Hepatocyte (in vitro differentiated cells): Measurements from ENCODE around the gene SLC7A4. TPM values are rescaled to one million over a fixed set of nuclear protein-coding genes. Genes with fewer than 3 reads are reported as not detected.

Experiments used
- DNase-seq: peaks from one replicate; pipeline ENCODE4 v3.0.0-alpha.2; 2016; ENCODE audit warnings: low spot score
- H2AFZ ChIP-seq: fragments of 200-600 bp; sonication (generic); 2 replicates; pipeline ENCODE4 v1.6.0; 2016; ENCODE audit warnings: antibody characterized with exemption, mild to moderate bottlenecking
- H3K27ac ChIP-seq: fragments of 200-600 bp; sonication (generic); 2 replicates; pipeline ENCODE4 v1.5.1; 2016; ENCODE audit warnings: mild to moderate bottlenecking
- H3K27me3 ChIP-seq: fragments of 200-600 bp; sonication (generic); 2 replicates; pipeline ENCODE4 v1.6.1; 2016
- H3K36me3 ChIP-seq: fragments of 200-600 bp; sonication (generic); replicated peaks from 2 replicates; pipeline ENCODE4 v1.5.1; 2016; ENCODE audit warnings: low read depth; ENCODE audit not compliant: insufficient read depth
- H3K4me1 ChIP-seq: fragments of 200-600 bp; sonication (generic); 2 replicates; pipeline ENCODE4 v1.5.1; 2016; ENCODE audit warnings: mild to moderate bottlenecking, moderate library complexity; ENCODE audit not compliant: insufficient read depth
- H3K4me2 ChIP-seq: fragments of 200-600 bp; sonication (generic); 2 replicates; pipeline ENCODE4 v1.6.0; 2016
- H3K4me3 ChIP-seq: fragments of 200-600 bp; sonication (generic); 2 replicates; pipeline ENCODE4 v1.5.1; 2016; ENCODE audit warnings: mild to moderate bottlenecking
- H3K79me2 ChIP-seq: fragments of 200-600 bp; sonication (generic); 2 replicates; pipeline ENCODE4 v1.6.0; 2017; ENCODE audit warnings: mild to moderate bottlenecking
- H3K9me2 ChIP-seq: fragments of 200-600 bp; sonication (generic); replicated peaks from 2 replicates; pipeline ENCODE4 v1.6.0; 2017; ENCODE audit warnings: mild to moderate bottlenecking; ENCODE audit not compliant: insufficient read depth
- H3K9me3 ChIP-seq: fragments of 200-600 bp; sonication (generic); 2 replicates; pipeline ENCODE4 v1.5.1; 2016; ENCODE audit warnings: low read depth, mild to moderate bottlenecking
- H4K20me1 ChIP-seq: fragments of 200-600 bp; sonication (generic); 2 replicates; pipeline ENCODE4 v1.6.0; 2016; ENCODE audit warnings: mild to moderate bottlenecking; ENCODE audit not compliant: insufficient read depth, poor library complexity, severe bottlenecking
- EZH2 ChIP-seq: fragments of 200-600 bp; sonication (generic); IDR thresholded peaks from 2 replicates; pipeline ENCODE4 v1.6.1; 2016; ENCODE audit warnings: antibody characterized with exemption, mild to moderate bottlenecking, borderline replicate concordance
- EZH2phosphoT487 ChIP-seq: fragments of 200-600 bp; sonication (generic); IDR thresholded peaks from one replicate; pipeline ENCODE4 v1.6.1; 2018; ENCODE audit warnings: antibody characterized with exemption, mild to moderate bottlenecking, low read depth, moderate library complexity; ENCODE audit not compliant: unreplicated experiment, severe bottlenecking
- WGBS: methylation state at CpG from one replicate; pipeline ENCODE4 v1.1.6; 2016; ENCODE audit warnings: low lambda C conversion rate; ENCODE audit errors: missing lambda C conversion rate; 5-methylcytosine and 5-hydroxymethylcytosine counted together
- polyA plus RNA-seq: library from polyadenylated mRNA; unstranded; fragments of >200 nt; fragmentation: Nextera tagmentation; extraction: Ambion mirVana; gene quantifications from 2 replicates; pipeline ENCODE4 v1.2.1, GENCODE V29; 2016
- total RNA-seq: library from RNA; depleted of rRNA; stranded (reverse); fragments of >200 nt; gene quantifications from 2 replicates; pipeline ENCODE4 v1.2.3, GENCODE V29; 2014
- TF ChIP-seq, protein P1 (sequence below): fragments of 200-600 bp; sonication (generic); IDR thresholded peaks from 2 replicates; pipeline ENCODE4 v1.5.1; 2016; ENCODE audit warnings: antibody characterized with exemption, mild to moderate bottlenecking; ENCODE audit not compliant: poor library complexity

Gene SLC7A4
- total and polyA plus RNA-seq, 2 experiments from 2014 or later = 140 to 494 TPM

DNA sequence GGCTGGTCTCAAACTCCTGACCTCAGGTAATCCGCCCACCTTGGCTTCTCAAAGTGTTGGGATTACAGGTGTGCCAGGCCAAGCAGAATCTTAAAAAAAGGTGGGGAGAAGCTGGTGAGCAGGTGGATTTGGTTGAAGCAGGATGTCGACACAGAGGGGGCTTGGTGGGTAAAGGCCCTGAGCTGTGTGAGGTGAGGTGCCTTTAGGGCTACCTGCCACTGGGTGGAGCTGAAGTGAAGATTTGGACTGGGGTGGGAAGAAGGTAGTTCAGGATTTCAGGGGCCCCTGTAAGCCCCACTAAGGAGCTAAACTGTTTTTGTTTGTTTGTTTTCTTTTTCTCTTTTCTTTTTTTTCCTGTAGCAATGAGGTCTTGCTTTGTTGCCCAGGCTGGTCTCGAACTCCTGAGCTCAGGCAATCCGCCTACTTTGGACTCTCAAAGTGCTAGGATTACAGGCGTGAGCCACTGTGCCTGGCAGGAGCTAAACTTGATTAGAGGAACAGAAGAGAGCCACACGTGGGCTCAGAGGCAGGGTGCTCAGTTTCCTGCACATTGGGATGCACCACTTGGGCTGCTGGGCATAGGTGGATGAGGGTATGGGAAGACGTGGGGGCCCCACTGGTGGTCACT is 11.4 kb downstream of the SLC7A4 start:
- no peaks in the 10 kb centered on the region for H3K4me1 ChIP-seq
- WGBS = 72% methylated on average over 7 of the region's 7 CpGs
- H3K4me3 ChIP-seq = no peak overlapping the region
- no peaks in the 10 kb centered on the region for H3K27me3 ChIP-seq
- no peaks in the 10 kb centered on the region for H4K20me1 ChIP-seq
- no peaks in the 10 kb centered on the region for H3K9me3 ChIP-seq
- H3K79me2 ChIP-seq = no peaks in the 10 kb centered on the region
- H3K9me2 ChIP-seq = no peaks in the 10 kb centered on the region
- DNase-seq = no peak
- TF ChIP-seq, protein P1, sequence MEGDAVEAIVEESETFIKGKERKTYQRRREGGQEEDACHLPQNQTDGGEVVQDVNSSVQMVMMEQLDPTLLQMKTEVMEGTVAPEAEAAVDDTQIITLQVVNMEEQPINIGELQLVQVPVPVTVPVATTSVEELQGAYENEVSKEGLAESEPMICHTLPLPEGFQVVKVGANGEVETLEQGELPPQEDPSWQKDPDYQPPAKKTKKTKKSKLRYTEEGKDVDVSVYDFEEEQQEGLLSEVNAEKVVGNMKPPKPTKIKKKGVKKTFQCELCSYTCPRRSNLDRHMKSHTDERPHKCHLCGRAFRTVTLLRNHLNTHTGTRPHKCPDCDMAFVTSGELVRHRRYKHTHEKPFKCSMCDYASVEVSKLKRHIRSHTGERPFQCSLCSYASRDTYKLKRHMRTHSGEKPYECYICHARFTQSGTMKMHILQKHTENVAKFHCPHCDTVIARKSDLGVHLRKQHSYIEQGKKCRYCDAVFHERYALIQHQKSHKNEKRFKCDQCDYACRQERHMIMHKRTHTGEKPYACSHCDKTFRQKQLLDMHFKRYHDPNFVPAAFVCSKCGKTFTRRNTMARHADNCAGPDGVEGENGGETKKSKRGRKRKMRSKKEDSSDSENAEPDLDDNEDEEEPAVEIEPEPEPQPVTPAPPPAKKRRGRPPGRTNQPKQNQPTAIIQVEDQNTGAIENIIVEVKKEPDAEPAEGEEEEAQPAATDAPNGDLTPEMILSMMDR = peak; percentile 26
- no peak for TF ChIP-seq EZH2
- no peak for TF ChIP-seq EZH2phosphoT487
- H3K4me2 ChIP-seq = no peak overlapping the region
- H3K36me3 ChIP-seq = no peaks in the 10 kb centered on the region
- H3K27ac ChIP-seq = no peak overlapping the region
- no peak overlapping the region for H2AFZ ChIP-seq

DNA sequence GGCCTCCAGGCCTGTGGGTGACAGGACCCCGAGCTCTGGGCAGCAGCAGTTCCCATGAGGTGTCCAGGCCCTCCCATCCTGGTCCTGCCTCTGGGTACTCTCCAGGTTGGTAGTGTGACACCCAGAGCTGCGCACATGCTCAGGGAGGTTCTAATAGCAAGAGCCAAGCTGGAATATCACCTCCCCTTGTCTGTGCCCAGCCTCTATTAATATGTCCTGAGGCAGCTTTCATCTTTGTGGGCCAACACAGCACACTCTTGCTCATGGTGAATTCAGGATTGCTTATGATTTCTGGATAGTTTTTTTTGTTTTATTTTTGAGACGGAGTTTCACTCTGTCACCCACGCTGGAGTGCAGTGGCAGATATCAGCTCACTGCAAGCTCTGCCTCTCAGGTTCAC is 14.0 kb downstream of the SLC7A4 start:
- Histone ChIP-seq H3K4me3 (no peak overlapping the region), H3K9me2 (no peaks in the 10 kb centered on the region), H3K79me2 (no peaks in the 10 kb centered on the region), H4K20me1 (no peaks in the 10 kb centered on the region), H3K4me1 (peaks cover 15% of the 10 kb centered on the region), H3K27me3 (no peaks in the 10 kb centered on the region), H3K36me3 (no peaks in the 10 kb centered on the region), H3K9me3 (no peaks in the 10 kb centered on the region), H3K4me2 (no peak overlapping the region), H2AFZ (no peak overlapping the region), H3K27ac (no peak overlapping the region)
- DNase-seq = no peak
- 91% methylated on average over 4 of the region's 4 CpGs for WGBS
- TF ChIP-seq, protein P1 = no peak
- TF ChIP-seq EZH2phosphoT487 (no peak), EZH2 (no peak)

DNA sequence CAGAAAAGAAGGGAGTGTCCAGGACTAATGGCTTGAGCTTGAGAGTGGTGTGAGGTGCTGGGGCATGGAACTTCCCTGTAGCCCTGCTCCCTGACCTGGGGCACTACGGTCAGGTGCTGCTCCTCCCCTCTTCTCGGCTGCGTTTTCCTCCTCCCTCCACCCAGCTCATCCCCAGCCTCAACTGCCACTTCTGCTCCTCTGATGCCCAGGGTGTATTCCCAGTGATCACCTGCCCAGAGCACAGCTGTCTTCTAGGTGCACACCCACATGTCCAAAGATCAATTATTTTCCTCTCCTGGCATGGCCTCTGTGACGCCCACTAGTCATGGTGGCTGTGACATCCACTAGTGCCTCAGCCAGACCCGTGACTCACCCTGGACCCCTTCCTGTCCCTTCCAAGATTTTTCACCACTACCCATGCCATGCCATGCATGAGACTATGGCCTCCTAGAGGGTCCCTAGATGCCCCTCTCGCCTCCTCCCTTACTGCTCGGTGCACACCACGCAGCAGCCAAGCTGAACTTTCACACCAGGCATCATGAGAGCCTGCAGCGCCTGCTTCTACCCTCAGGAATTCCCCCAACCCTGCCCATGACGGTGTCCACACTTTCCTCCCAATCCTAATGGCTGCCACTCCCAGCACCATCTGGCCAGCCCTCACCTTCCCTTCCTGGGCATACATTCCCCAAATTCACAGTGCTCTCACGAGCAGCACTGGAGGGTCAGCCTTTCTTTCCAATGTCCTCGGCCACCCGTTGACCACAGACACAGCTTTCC is 15.5 kb downstream of the SLC7A4 start:
- no peak overlapping the region for H3K4me3 ChIP-seq
- no peaks in the 10 kb centered on the region for H4K20me1 ChIP-seq
- no peak overlapping the region for H3K4me2 ChIP-seq
- no peak for DNase-seq
- TF ChIP-seq EZH2 (no peak), EZH2phosphoT487 (no peak)
- TF ChIP-seq, protein P1 = no peak
- no peaks in the 10 kb centered on the region for H3K9me2 ChIP-seq
- WGBS = 93% methylated on average over 13 of the region's 13 CpGs
- no peaks in the 10 kb centered on the region for H3K9me3 ChIP-seq
- no peak overlapping the region for H3K27ac ChIP-seq
- H3K36me3 ChIP-seq = no peaks in the 10 kb centered on the region
- H2AFZ ChIP-seq = no peak overlapping the region
- no peaks in the 10 kb centered on the region for H3K27me3 ChIP-seq
- H3K4me1 ChIP-seq = peaks cover 15% of the 10 kb centered on the region
- no peaks in the 10 kb centered on the region for H3K79me2 ChIP-seq
